Thyroid gland (tissue), 4 donors: ENCODE measurements around the gene DNALI1.

Experiments
- POLR2A ChIP-seq, 2 donors: fragments of 450-650 bp; IDR thresholded peaks; one replicate each; pipeline ENCODE4 v1.6.1; 2017; ENCODE audit warnings: antibody characterized with exemption in 2 of 2, mild to moderate bottlenecking in 2 of 2, moderate library complexity in 1 of 2
- TF ChIP-seq, protein P1 (sequence below), 6 experiments: fragments of 200-600 bp in 3 of 6; fragments of 450-650 bp in 3 of 6; sonication (generic) in 3 of 6; IDR thresholded peaks; one replicate each; pipeline ENCODE4 v1.5.1; 2016 to 2019; ENCODE audit warnings: antibody characterized with exemption in 6 of 6, mild to moderate bottlenecking in 2 of 6, inconsistent platforms in 1 of 6, moderate library complexity in 1 of 6

DNA sequence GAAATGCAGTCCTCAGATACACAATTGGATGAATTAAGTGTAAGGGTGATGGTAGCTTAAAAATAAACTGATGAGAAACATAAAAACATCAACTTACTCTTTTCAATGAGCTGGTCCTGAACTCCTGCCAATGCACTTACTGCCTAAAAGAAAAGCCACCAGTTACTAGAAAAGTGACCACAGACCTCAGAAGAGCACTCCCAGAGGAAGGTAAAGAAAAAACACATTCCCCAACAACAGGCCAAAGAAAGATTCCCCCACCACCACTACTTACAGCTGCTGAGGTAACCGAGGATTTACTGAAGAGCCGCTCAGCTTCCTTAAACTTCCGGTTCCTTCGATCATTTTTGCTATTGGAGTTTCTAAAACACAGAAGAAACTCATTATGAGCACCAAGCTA lies 47.6 kb upstream of the DNALI1 start:
- TF ChIP-seq, protein P1, sequence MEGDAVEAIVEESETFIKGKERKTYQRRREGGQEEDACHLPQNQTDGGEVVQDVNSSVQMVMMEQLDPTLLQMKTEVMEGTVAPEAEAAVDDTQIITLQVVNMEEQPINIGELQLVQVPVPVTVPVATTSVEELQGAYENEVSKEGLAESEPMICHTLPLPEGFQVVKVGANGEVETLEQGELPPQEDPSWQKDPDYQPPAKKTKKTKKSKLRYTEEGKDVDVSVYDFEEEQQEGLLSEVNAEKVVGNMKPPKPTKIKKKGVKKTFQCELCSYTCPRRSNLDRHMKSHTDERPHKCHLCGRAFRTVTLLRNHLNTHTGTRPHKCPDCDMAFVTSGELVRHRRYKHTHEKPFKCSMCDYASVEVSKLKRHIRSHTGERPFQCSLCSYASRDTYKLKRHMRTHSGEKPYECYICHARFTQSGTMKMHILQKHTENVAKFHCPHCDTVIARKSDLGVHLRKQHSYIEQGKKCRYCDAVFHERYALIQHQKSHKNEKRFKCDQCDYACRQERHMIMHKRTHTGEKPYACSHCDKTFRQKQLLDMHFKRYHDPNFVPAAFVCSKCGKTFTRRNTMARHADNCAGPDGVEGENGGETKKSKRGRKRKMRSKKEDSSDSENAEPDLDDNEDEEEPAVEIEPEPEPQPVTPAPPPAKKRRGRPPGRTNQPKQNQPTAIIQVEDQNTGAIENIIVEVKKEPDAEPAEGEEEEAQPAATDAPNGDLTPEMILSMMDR (IDR thresholded peaks at IDR 0.05): no peak
- TF ChIP-seq POLR2A (IDR thresholded peaks at IDR 0.05): no peak
